ENCODE measurements around the gene HSBP1.

The HSBP1 gene

DNA sequence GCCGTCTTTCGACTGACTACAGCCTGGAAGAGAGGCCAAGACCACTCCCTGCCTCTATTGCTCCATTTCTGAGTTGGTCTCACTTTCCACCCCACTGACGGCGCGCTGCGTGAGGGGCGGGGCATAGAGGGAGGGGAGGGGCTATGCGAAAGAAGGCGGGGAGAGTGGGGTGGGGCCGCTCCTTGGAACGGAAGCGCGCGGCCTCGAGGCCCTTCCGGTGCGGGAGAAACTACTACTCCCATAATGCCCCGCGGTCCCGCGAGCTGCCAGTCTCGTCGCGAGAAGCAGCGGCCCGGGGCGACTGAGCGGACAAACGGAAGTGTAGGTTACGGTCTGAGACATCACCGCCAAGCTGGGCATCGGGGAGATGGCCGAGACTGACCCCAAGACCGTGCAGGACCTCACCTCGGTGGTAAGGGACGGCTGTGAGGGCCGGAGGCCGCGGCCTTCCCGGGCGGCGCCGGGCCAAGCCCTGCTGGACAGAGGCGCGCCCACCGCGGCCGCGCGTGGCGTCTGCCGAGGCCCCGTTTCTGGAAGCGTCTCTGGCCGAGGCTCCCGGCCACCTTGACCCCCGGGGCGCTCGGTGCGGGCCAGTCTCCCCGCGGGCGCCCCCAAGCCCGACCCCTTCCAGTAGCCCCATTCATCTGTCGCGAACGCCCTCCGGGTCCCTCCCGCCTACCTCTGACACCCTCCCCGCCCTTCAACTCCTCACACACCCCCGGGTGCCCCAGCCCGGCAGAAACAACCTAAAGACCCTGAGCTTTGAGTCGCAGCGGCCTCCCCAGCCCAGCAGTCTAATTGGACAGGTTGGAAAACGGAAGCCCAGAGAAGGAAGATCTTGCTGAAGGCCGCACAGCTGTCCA lies at the start of gene HSBP1:
Gene HSBP1, plus strand, starts transcription at position 269 of the 863 bp plus-strand sequence. Its CDS starts 99 bp downstream, at position 368.
- peak; percentile 90 to 91 for DNase-seq (ENCODE audit: low read depth in 2 of 2)

DNA sequence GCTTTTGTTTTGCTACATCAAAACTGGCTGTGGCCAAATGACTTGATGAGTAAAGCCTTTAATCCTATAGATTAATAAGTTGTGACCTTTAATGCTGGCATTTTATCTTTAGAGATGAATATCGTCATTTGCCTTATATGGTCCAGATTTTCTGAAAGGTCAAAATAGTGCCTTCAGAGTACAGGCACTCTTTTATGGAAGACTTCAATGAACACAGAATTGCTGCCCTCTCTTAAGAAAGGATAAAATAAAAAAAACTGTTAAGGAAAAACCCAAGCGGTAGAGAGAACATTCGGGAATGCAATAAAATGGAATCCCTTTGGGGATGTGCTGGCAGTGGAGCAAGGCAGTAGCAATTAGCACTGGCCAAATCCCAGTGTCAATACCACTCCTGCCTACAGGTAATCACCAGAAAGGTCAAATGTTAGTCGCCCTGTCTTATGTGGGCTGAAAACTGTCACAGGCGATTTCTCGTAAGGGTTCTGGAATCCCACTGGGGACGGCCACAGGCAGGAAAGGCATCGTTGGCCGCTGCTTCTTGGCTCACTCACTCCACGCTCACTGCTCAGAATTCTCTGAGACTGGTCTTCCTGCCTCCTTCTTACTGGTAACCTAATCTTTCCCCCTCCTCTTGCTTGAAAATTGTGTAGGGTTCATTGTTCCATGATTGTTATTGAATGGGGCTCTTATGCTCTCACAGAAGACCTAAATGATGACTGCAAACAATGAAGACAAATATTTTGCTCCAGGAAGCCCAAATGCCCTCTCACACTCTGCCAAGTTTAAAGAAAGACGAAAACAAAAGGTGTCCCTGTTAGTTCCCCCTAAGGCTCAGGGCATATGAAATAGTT lies 45.4 kb upstream of the HSBP1 start:
- DNase-seq (ENCODE audit: low read depth in 2 of 2) = no peak

DNA sequence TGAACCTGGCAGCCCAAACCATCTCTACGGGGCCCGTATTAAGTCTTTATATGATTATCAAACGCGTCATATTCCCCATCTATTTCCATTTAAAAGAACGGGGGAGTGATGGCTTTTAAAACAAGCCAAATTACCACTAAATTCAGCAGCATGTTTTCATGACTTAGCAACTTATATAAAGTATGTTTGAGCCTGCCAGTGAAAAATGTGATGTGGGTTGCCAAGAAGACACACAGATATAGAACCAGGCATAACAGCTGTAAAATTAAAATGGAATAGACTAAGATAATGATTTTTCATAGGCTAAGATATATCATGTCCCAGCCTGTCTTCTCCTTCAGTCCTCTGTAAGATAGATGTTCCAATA lies 44.8 kb upstream of the HSBP1 start:
- no peak for DNase-seq (ENCODE audit: low read depth in 2 of 2)

GRCh38 chr16:83768986-83769385 lies 38.8 kb upstream of the HSBP1 start:
- no peak for DNase-seq (ENCODE audit: low read depth in 2 of 2)

- DNase-seq (ENCODE audit: low read depth in 2 of 2) = no peak
Measured at GRCh38 chr16:83769397-83770008, 38.3 kb upstream of the HSBP1 start.

GRCh38 chr16:83771306-83771942 lies 36.4 kb upstream of the HSBP1 start:
- DNase-seq (ENCODE audit: low read depth in 2 of 2) = no peak

- DNase-seq (ENCODE audit: low read depth in 2 of 2) = no peak
Measured at GRCh38 chr16:83772806-83773205, 35.0 kb upstream of the HSBP1 start.

DNA sequence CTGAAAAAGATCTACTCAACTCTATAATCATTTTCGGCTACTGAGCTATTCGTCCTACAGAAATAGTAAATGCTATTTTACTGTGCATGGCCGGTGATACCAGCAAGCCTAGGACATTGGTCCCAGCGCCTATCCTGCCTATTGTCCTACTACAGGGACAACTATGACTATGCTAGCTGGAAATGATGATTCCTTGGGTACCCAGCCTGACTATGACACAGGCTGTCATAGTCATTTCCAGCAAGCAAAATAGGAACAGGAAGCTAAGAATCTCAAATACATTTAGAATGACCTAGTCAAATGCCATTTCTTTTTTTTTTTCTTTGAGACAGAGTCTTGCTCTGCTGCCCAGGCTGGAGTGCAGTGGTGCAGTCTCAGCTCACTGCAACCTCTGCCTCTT lies 33.7 kb upstream of the HSBP1 start:
- DNase-seq (ENCODE audit: low read depth in 2 of 2) = no peak

GRCh38 chr16:83776944-83777343 lies 30.8 kb upstream of the HSBP1 start:
- no peak for DNase-seq (ENCODE audit: low read depth in 2 of 2)

GRCh38 chr16:83779886-83780285 lies 27.9 kb upstream of the HSBP1 start:
- no peak for DNase-seq (ENCODE audit: low read depth in 2 of 2)

DNA sequence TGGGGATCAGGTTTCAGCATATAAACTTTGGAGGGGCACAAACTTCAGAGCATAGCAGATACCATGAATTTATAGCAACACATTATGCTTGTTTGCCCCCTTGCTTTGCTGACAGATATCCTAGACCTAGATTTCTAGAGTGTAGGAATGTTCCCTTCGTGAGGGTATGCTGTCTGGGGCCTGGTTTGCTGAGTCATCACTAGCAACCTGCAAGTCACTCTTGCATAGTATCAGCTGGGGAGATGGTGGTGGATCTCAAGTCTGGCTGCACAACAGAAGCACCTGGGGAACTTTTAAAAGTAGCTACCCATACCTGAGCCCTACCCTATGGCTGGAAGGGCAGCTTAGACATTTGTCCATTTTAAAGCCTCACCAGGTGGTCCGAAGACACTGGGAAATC lies 22.3 kb upstream of the HSBP1 start:
- no peak for DNase-seq (ENCODE audit: low read depth in 2 of 2)

- DNase-seq (ENCODE audit: low read depth in 2 of 2) = no peak
Measured at GRCh38 chr16:83789642-83790401, 18.0 kb upstream of the HSBP1 start.

GRCh38 chr16:83791916-83792315 lies 15.9 kb upstream of the HSBP1 start:
- DNase-seq (ENCODE audit: low read depth in 2 of 2) = no peak

- DNase-seq (ENCODE audit: low read depth in 2 of 2) = no peak
Measured at GRCh38 chr16:83792391-83792790, 15.4 kb upstream of the HSBP1 start.

DNA sequence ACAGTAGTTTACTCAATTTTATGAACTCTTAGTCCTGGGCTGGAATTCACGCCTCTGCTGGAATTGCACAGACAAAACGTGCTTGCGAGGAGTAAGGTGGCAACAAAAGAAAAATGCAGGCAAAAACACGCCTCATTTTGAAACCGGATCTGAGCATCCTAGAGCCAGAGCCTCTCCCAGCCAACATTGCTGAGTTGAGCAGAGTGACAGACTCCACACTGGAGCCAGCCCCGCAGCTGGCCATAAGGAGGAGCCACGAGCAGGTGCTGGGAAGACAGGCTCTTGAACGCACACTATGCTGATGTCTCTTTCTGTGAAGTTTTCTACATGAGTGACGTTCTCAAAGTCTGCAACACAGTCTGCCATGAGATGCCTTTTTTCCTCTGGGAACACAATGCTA lies 14.6 kb upstream of the HSBP1 start:
- no peak for DNase-seq (ENCODE audit: low read depth in 2 of 2)

- DNase-seq (ENCODE audit: low read depth in 2 of 2) = no peak
Measured at GRCh38 chr16:83794860-83795554, 12.8 kb upstream of the HSBP1 start.

GRCh38 chr16:83797013-83797412 lies 10.8 kb upstream of the HSBP1 start:
- no peak for DNase-seq (ENCODE audit: low read depth in 2 of 2)

- no peak for DNase-seq (ENCODE audit: low read depth in 2 of 2)
Measured at GRCh38 chr16:83799336-83799735, 8.4 kb upstream of the HSBP1 start.

- DNase-seq (ENCODE audit: low read depth in 2 of 2) = no peak
Measured at GRCh38 chr16:83802135-83802534, 5.6 kb upstream of the HSBP1 start.

DNA sequence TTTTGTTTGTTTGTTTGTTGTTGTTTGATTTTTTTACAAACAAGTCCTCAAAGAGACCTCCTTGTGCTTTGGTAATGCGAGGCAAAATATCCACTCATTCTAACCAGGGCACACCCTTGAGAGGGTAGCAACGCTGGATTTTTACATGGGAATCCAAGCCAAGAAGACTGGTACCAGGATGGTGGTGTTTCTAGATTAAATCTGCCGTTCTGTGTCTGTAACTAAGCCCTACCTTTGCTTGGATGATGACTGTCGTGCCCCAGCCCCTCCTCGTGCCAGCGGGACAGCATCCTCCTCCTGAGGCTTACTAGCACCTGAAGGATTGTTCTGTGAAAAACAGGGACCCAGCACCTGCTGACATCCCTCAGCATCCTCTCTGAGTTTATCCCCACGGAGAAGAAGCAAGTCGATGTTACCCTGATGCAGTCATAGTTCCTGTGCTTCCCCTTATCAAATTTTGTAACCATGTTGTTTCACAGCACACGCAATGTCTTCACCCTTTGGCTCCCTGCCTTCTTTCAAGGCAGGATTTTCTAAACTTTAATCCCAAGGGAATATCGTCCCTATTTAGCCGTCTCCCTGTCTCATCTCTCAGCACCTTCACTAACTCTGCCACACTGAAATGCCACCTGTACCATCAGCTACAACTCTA lies 5.1 kb upstream of the HSBP1 start:
- no peak for DNase-seq (ENCODE audit: low read depth in 2 of 2)
